IPS-20b (cell line): Measurements from ENCODE around the gene IL17B.
A peak's percentile ranks its signal among the peaks of the same experiment; 100 is the strongest.

ENCODE experiments used
- H3K27ac ChIP-seq: one replicate; pipeline ENCODE4 v1.5.1; 2013; ENCODE audit warnings: low read length
- H3K27me3 ChIP-seq: 2 replicates; pipeline ENCODE4 v1.6.1; 2013; ENCODE audit warnings: mild to moderate bottlenecking, low read length, inconsistent platforms; ENCODE audit not compliant: insufficient read depth
- H3K36me3 ChIP-seq: 2 replicates; pipeline ENCODE4 v1.6.1; 2013; ENCODE audit warnings: low read depth, mild to moderate bottlenecking, inconsistent platforms, low read length, moderate library complexity; ENCODE audit not compliant: insufficient read depth
- H3K4me1 ChIP-seq: 2 replicates; pipeline ENCODE4 v1.6.1; 2013; ENCODE audit warnings: mild to moderate bottlenecking, control low read depth, inconsistent platforms, low read length, moderate library complexity; ENCODE audit not compliant: insufficient read depth
- H3K4me3 ChIP-seq: 2 replicates; pipeline ENCODE4 v1.5.1; 2013; ENCODE audit warnings: mild to moderate bottlenecking, low read length, inconsistent platforms
- H3K9ac ChIP-seq: 2 replicates; pipeline ENCODE4 v1.6.1; 2013; ENCODE audit warnings: low read depth, mild to moderate bottlenecking, inconsistent platforms, low read length, moderate library complexity
- H3K9me3 ChIP-seq: 2 replicates; pipeline ENCODE4 v1.6.1; 2013; ENCODE audit warnings: mild to moderate bottlenecking, low read depth, low read length, inconsistent platforms; ENCODE audit not compliant: insufficient read depth

The IL17B gene

DNA sequence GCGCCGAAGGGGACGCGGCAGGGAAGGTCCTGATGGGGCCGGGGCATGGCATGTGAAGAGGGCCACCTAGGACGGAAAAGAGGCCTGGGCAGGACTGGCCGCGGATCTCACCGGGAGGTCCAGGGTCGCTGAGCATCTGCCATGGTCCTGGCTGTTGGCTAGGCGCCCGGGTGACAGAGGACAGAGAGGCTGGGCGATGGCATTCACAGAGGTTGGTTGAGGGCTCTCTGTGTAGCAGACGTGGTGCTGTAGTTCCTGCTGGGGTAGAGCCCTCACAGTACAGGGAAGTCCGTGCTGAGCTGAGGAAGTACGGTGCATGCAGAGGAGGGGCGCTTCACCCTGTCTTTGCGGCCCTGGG is 20.8 kb downstream of the IL17B start:
- Histone ChIP-seq H3K9ac (peak overlapping the region; percentile 85; the same call in 1 of the 2 replicates), H3K4me3 (peak overlapping the region; percentile 72), H3K36me3 (peaks cover 28% of the 10 kb centered on the region), H3K9me3 (no peaks in the 10 kb centered on the region), H3K4me1 (no peaks in the 10 kb centered on the region), H3K27me3 (no peaks in the 10 kb centered on the region), H3K27ac (no peak overlapping the region)

DNA sequence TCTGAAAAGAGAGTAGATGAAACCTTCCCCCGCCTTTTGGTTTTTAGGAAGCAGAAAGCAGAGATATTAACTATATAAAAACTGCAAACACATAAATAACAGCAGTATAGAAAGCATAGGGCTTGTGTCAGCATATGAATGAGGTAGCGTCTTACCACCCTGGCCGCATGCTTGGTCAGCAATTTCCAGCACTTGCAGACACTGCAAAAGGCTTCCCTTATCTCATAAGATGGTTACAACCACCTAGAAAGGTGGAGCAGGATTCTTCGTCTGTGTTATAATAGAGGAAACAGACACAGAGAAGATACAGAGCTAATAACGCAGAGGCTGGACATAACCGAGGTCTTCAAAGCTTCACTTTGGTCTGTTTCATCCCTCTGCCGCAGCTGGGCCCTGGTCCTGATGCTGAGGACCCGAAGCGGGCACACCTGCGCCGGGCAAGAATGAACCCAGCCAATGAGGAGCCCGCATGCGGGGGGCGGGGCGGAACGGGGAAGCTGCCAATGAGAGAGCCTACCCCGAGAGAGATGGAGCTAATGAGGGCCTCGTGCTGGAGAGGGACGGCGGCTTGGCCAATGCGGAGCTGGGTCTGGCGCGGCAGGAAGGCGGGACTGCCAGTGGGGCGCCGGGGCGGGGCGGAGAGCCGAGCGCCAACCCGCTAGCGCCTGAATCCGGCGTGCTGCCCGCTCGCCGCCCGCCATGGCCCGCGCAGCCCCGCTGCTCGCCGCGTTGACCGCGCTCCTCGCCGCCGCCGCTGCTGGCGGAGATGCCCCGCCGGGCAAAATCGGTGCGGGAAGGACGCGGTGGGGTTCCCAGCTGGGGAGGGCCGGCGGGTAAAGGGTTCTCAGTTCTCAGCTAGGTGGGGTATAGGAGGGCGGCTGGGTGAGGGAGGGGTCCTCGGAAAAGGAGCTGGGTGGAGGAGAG is 21.5 kb downstream of the IL17B start, which contains the start of gene PCYOX1L:
TSS of gene PCYOX1L (plus strand) at position 677 of the 924 bp plus-strand sequence. CDS start at position 700, 23 bp downstream.
- Histone ChIP-seq H3K36me3 (peaks cover 34% of the 10 kb centered on the region), H3K27me3 (no peaks in the 10 kb centered on the region), H3K9ac (peak within 1 kb of the TSS; percentile 85; the same call in 1 of the 2 replicates), H3K27ac (no peak within 1 kb of the TSS), H3K4me3 (peak within 1 kb of the TSS; percentile 72), H3K9me3 (no peaks in the 10 kb centered on the region), H3K4me1 (no peaks in the 10 kb centered on the region)

DNA sequence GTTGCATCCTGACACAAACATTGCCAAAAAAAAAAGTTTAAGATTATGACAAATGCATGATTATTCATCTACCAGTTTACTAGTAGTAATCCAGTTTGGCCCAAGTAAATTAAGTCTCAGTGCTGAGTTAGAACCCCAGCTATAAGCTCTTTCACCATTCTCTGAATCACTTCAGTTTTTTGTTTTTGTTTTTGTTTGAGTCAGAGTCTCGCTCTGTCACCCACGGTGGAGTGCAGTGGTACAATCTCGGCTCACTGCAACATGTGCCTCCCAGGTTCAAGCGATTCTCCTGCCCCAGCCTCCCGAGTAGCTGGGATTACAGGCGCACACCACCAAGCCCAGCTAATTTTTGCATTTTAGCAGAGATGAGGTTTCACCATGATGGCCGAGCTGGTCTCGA is 22.7 kb downstream of the IL17B start:
- H3K4me1 ChIP-seq: no peaks in the 10 kb centered on the region
- H3K36me3 ChIP-seq: peaks cover 47% of the 10 kb centered on the region
- H3K27ac ChIP-seq: no peak overlapping the region

DNA sequence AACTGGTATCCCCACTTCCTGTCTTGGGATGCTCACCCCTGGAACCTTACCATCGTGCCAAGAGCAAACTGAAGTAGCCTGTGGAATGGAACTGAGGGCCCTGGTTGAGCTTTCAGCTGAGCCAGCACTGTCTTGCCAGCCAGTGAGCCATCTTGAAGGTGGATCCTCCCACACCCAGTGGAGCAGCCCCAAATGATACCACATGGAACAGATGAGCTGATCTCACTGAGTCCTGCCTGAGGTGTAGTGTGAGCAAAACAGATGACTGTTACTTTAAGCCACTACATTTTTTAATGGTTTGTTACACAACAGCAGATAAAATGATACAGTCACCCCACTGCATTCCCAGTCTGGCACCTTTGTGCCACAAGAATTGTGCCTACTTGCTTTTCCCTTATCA is 23.4 kb downstream of the IL17B start:
- Histone ChIP-seq H3K36me3 (peaks cover 54% of the 10 kb centered on the region), H3K9ac (no peak overlapping the region), H3K9me3 (no peaks in the 10 kb centered on the region), H3K27ac (no peak overlapping the region), H3K4me3 (no peak overlapping the region), H3K4me1 (no peaks in the 10 kb centered on the region), H3K27me3 (no peaks in the 10 kb centered on the region)

More for the DNA sequence above, 22.7 kb downstream of the IL17B start:
- Histone ChIP-seq H3K9ac (no peak overlapping the region), H3K27me3 (no peaks in the 10 kb centered on the region), H3K9me3 (no peaks in the 10 kb centered on the region), H3K4me3 (no peak overlapping the region)

DNA sequence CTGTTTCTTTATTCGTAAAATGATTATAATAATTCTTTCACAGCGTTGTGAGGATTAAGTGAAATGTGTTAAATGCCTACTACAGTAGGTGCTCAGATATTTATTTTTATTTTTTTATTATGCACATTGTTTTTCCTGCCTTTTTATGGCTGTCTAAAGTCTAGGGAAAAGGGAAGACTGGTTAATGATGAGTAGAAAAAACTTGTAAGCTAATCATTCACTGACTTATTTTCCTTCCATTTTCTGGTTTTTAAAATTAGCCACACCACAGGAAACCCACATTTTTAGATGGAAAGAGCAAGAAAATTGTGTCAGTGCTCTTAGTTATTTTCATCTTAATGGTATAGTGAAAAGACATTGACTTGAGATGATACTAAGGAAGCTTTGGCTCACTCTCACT is 25.2 kb downstream of the IL17B start:
- H3K4me1 ChIP-seq: no peaks in the 10 kb centered on the region

DNA sequence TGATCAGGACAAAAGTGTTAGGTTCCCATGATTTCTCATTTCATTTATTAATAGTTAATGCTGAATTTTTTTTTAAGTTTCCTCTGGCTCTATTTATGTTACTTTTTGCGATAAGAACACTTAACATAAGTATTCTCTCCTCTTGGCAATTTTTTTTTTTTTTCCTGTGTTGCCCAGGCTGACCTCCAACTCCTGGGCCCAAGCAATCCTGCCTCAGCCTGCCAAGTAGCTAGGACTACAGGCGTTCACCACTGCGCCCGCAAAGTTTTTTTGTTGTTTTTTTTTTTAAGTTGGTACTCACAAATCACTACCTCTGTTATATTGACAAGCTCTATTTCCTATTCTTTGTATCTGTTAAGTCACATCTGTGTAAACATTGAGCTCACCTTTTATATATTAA is 26.9 kb downstream of the IL17B start:
- Histone ChIP-seq H3K9ac (no peak overlapping the region), H3K36me3 (peaks cover 89% of the 10 kb centered on the region), H3K27me3 (no peaks in the 10 kb centered on the region), H3K9me3 (no peaks in the 10 kb centered on the region), H3K4me1 (no peaks in the 10 kb centered on the region), H3K4me3 (no peak overlapping the region), H3K27ac (no peak overlapping the region)

More for the DNA sequence above, 25.2 kb downstream of the IL17B start:
- H3K27ac ChIP-seq: no peak overlapping the region
- no peak overlapping the region for H3K4me3 ChIP-seq
- H3K9me3 ChIP-seq: no peaks in the 10 kb centered on the region
- H3K27me3 ChIP-seq: no peaks in the 10 kb centered on the region
- H3K36me3 ChIP-seq: peaks cover 72% of the 10 kb centered on the region
- no peak overlapping the region for H3K9ac ChIP-seq

DNA sequence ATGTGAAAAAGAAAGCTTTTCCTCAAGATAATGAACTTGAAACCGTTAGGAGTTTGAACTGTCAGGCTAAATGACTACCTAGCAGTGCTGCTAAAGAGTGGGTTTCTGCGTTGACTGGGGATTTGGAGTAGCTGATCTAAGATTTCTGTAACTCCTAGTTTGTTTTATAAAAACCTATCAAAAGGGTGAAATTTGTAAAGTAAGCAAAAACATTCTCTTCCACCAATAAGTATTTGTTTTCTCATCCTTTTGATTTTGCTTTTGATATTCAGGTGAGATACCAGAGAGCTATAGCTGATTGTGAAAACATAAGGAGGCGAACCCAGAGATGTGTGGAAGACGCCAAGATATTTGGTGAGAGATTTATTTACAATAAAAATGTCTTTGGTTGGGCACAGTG is 29.7 kb downstream of the IL17B start:
- Histone ChIP-seq H3K9ac (no peak overlapping the region), H3K27me3 (no peaks in the 10 kb centered on the region), H3K27ac (no peak overlapping the region), H3K4me1 (peaks cover 3% of the 10 kb centered on the region; the same call in 1 of the 2 replicates), H3K9me3 (no peaks in the 10 kb centered on the region), H3K36me3 (peaks cover 75% of the 10 kb centered on the region), H3K4me3 (no peak overlapping the region)

DNA sequence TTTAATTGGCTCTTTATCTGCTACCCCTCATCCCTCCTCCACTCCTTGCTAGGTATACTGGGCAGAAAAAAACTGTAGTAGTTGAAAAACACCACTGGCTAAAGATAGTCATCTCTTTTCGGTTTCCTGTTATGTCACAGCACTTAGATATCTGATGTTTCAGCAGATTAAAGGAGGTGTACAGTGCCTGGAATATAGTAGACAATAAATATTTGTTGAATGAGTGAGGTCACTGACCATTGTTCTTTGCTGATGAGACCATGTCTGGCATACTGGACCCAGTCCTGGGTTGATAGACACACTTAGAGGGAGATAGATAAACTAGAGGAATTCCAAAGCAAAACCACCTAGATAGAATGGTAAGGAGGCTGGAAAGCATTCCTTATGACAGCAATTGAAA is 30.6 kb downstream of the IL17B start:
- H3K4me1 ChIP-seq: peaks cover 3% of the 10 kb centered on the region; the same call in 1 of the 2 replicates
- H3K9me3 ChIP-seq: no peaks in the 10 kb centered on the region
- no peak overlapping the region for H3K4me3 ChIP-seq
- peaks cover 67% of the 10 kb centered on the region for H3K36me3 ChIP-seq
- no peaks in the 10 kb centered on the region for H3K27me3 ChIP-seq
- no peak overlapping the region for H3K9ac ChIP-seq
- no peak overlapping the region for H3K27ac ChIP-seq

DNA sequence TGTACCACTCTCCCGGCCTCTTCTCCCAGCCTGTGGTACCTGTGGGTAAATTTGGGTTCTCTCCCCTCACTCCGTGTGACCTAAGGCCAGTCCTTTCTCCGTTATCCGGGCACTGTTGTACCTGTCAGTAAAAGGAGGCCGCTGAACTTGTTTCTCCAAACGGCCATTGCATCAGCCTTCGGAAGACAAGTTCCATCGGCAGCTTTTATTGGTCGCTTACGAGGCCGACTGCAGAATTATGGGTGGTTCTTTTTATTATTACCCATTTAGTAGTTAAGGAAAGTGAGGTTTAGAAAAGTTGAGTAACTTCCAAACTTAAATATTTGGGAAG is 33.2 kb downstream of the IL17B start:
- Histone ChIP-seq H3K27ac (peak overlapping the region; percentile 85), H3K4me1 (peaks cover 3% of the 10 kb centered on the region; the same call in 1 of the 2 replicates), H3K9me3 (no peaks in the 10 kb centered on the region), H3K27me3 (no peaks in the 10 kb centered on the region), H3K36me3 (peaks cover 40% of the 10 kb centered on the region), H3K9ac (peak overlapping the region; percentile 97), H3K4me3 (peak overlapping the region; percentile 98)

DNA sequence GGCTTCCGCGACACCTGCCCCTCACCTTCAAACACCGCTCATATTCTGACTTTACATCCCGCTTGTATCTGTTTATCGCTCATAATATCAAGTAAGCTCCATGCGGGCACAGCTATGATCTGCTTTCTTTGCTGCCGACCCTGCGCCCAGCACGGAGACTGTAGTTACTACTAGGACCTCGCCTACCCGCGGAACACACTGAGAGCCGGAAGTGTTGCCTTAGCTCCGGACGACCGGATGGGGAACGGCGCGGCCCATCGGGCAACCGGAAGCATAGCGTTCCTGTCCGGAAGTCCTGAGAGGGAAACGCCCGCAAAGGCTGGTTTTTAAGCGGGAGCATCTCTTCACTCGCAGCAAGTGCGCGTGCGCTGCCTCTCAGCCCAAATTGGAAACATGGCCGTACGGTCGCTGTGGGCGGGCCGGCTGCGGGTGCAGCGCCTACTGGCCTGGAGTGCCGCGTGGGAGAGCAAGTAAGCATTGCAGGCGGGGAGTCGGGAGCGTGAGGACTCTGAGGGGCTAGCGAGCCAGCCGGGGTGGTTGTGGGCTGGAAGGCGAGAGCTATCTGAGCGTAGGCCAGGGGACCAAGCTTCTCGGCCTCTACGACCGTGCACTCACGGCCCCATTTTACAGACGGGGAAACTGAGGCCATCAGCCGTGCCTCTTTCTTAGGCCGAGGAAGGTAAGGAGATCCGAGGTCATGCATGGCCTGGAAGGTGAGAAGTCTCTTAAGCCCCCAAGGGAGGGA is 33.8 kb downstream of the IL17B start, which contains the start of gene GRPEL2:
TSS of gene GRPEL2 (plus strand) at position 353 of the 745 bp plus-strand sequence. CDS start at position 394, 41 bp downstream.
- Histone ChIP-seq H3K36me3 (peaks cover 35% of the 10 kb centered on the region), H3K4me1 (peaks cover 3% of the 10 kb centered on the region; the same call in 1 of the 2 replicates), H3K9ac (peak within 1 kb of the TSS; percentile 97), H3K27me3 (no peaks in the 10 kb centered on the region), H3K4me3 (peak within 1 kb of the TSS; percentile 98), H3K27ac (peak within 1 kb of the TSS; percentile 85), H3K9me3 (no peaks in the 10 kb centered on the region)

DNA sequence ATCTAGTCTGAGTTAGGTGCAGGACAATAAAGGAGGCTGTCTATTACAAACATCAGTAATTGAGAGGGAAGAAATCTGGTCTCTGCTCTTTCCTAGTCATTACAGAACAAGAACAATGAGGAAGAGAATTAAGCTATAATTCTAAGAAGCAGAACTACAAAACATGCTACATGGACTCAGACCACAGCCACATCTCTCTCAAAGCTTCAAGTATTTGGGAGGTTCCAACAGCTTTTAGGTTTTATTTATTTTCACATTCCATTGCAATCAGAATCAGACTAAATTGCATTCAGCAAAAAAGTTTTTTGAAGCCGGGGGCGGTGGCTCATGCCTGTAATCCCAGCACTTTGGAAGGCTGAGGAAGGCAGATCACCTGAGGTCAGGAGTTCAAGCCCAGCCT is 34.9 kb downstream of the IL17B start:
- Histone ChIP-seq H3K4me1 (peaks cover 3% of the 10 kb centered on the region; the same call in 1 of the 2 replicates), H3K9ac (no peak overlapping the region; the same call in 1 of the 2 replicates), H3K9me3 (no peaks in the 10 kb centered on the region), H3K27ac (no peak overlapping the region), H3K4me3 (peak overlapping the region; percentile 98; the same call in 1 of the 2 replicates), H3K36me3 (peaks cover 23% of the 10 kb centered on the region), H3K27me3 (no peaks in the 10 kb centered on the region)
